SK-N-SH treated with all-trans-retinoic acid at 6 μM for 48 hours (cell line): ENCODE data around the gene GLMP.

Experiments
- ATAC-seq: fragments of 200-7000 bp; cut with Tn5 transposase; 3 replicates; pipeline ENCODE4 v1.9.1; 2020; ENCODE audit warnings: mild to moderate bottlenecking, moderate library complexity
- BACH2 ChIP-seq: fragments of 250-450 bp; sonication (Bioruptor Pico); IDR thresholded peaks from 2 replicates; pipeline ENCODE4 v1.9.0; 2021; ENCODE audit warnings: mild to moderate bottlenecking, borderline replicate concordance
- CSDC2 ChIP-seq: fragments of 250-450 bp; sonication (Bioruptor Pico); IDR thresholded peaks from 2 replicates; pipeline ENCODE4 v1.5.0; 2020; ENCODE audit warnings: mild to moderate bottlenecking, moderate library complexity
- CSRNP3 ChIP-seq: fragments of 250-450 bp; sonication (Bioruptor Pico); IDR thresholded peaks from 2 replicates; pipeline ENCODE4 v1.5.1; 2021; ENCODE audit warnings: mild to moderate bottlenecking, moderate library complexity
- ESRRG ChIP-seq: fragments of 250-450 bp; sonication (Bioruptor Pico); IDR thresholded peaks from 2 replicates; pipeline ENCODE4 v1.6.1; 2021; ENCODE audit warnings: mild to moderate bottlenecking
- GLIS3 ChIP-seq: fragments of 250-450 bp; sonication (Bioruptor Pico); IDR thresholded peaks from 2 replicates; pipeline ENCODE4 v1.5.0; 2020; ENCODE audit warnings: mild to moderate bottlenecking, moderate library complexity
- ISL1 ChIP-seq: fragments of 250-450 bp; sonication (Bioruptor Pico); IDR thresholded peaks from 2 replicates; pipeline ENCODE4 v2.1.2; 2022; ENCODE audit warnings: mild to moderate bottlenecking, moderate library complexity
- OSR1 ChIP-seq: fragments of 250-450 bp; sonication (Bioruptor Pico); IDR thresholded peaks from 2 replicates; pipeline ENCODE4 v1.8.0; 2022; ENCODE audit warnings: moderate library complexity, mild to moderate bottlenecking, inconsistent platforms
- PATZ1 ChIP-seq: fragments of 250-450 bp; sonication (Bioruptor Pico); IDR thresholded peaks from 2 replicates; pipeline ENCODE4 v1.8.0; 2020; ENCODE audit warnings: mild to moderate bottlenecking, moderate library complexity, borderline replicate concordance
- POU6F1 ChIP-seq: fragments of 250-450 bp; sonication (Bioruptor Pico); IDR thresholded peaks from 2 replicates; pipeline ENCODE4 v1.8.0; 2021; ENCODE audit warnings: low read depth, mild to moderate bottlenecking, moderate library complexity, borderline replicate concordance
- PPARA ChIP-seq: fragments of 250-450 bp; sonication (Bioruptor Pico); IDR thresholded peaks from 2 replicates; pipeline ENCODE4 v1.5.0; 2020; ENCODE audit warnings: mild to moderate bottlenecking, borderline replicate concordance
- RARB ChIP-seq: fragments of 250-450 bp; sonication (Bioruptor Pico); IDR thresholded peaks from 2 replicates; pipeline ENCODE4 v1.8.0; 2021; ENCODE audit warnings: mild to moderate bottlenecking, moderate library complexity
- SNAI2 ChIP-seq: fragments of 250-450 bp; sonication (Bioruptor Pico); IDR thresholded peaks from 2 replicates; pipeline ENCODE4 v1.5.0; 2020; ENCODE audit warnings: mild to moderate bottlenecking, moderate library complexity
- TCF4 ChIP-seq: fragments of 250-450 bp; sonication (Bioruptor Pico); IDR thresholded peaks from 2 replicates; pipeline ENCODE4 v1.8.0; 2021; ENCODE audit warnings: mild to moderate bottlenecking, moderate library complexity, borderline replicate concordance
- ZC3H10 ChIP-seq: fragments of 250-450 bp; sonication (Bioruptor Pico); IDR thresholded peaks from 2 replicates; pipeline ENCODE4 v1.5.1; 2021; ENCODE audit warnings: mild to moderate bottlenecking, moderate library complexity
- ZFP3 ChIP-seq: fragments of 250-450 bp; sonication (Bioruptor Pico); IDR thresholded peaks from 2 replicates; pipeline ENCODE4 v1.5.0; 2020; ENCODE audit warnings: mild to moderate bottlenecking, moderate library complexity
- ZFP30 ChIP-seq: fragments of 450-650 bp; formaldehyde crosslinking; IDR thresholded peaks from 2 replicates; pipeline ENCODE4 v1.5.0; 2022; ENCODE audit warnings: mild to moderate bottlenecking, moderate library complexity
- ZNF70 ChIP-seq: fragments of 450-650 bp; formaldehyde crosslinking; IDR thresholded peaks from 2 replicates; pipeline ENCODE4 v1.5.0; 2020; ENCODE audit warnings: mild to moderate bottlenecking, moderate library complexity
- TF ChIP-seq, protein P1 (sequence below): fragments of 250-450 bp; sonication (Bioruptor Pico); IDR thresholded peaks from 2 replicates; pipeline ENCODE4 v1.5.1; 2020; ENCODE audit warnings: low read depth, mild to moderate bottlenecking, moderate library complexity
- TF ChIP-seq, protein P2 (sequence below): fragments of 250-450 bp; sonication (Bioruptor Pico); IDR thresholded peaks from 2 replicates; pipeline ENCODE4 v1.5.0; 2020; ENCODE audit warnings: mild to moderate bottlenecking, moderate library complexity

GLMP gene

DNA sequence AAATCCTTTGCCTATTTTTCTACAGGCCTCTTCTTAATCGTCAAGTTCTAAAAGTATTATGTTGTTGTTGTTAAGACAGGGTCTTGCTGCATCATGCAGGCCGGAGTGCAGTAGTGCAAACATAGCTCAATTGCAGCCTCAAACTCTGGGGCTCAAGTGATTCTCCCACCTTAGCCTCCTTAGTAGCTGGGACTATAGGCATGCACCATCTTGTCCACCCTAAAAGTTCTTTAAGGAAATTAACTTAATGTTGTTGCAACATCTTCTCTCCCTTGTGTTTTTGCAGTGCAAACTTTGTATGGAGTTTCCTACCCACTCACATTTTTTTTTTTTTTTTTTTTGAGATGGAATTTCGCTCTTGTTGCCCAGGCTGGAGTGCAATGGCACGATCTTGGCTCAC lies 7.8 kb upstream of the GLMP start (continued):
- TF ChIP-seq CSRNP3 (CRISPR knock-in tag) = no peak

DNA sequence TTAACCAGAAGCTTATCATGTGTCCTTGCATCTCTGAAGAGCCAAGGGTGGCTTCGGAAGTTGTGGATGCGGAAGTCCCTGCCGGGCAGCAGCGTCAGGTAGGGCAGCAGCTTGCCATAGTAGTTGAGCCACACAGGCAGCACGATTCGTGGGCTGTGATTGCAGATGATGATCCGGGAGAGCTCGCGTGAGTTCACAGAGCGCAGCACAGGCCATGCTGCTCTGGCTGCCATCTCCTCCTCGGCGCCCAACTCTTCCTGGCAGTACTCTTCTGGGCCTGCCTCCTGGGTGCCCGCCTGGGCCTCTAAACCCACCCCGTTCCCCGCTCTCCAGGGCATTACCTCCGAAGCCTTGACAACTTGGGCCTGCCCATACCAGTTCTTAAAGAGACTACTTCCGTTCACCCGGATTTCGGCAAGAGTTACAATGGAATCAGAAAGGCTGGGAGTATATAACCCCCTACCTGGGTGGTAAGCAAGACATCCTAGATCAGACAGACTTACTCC lies 3.4 kb upstream of the GLMP start, which contains the start of gene VHLL:
Gene VHLL (minus strand): TSS at position 456 of the 506 bp plus-strand sequence. CDS start 118 bp downstream, at position 338.
- ATAC-seq = no peak
- TF ChIP-seq SNAI2 (CRISPR knock-in tag) (no peak), CSRNP3 (CRISPR knock-in tag) (no peak), ZFP3 (CRISPR knock-in tag) (no peak), PATZ1 (CRISPR knock-in tag) (no peak), ISL1 (CRISPR knock-in tag) (no peak), ZC3H10 (CRISPR knock-in tag) (no peak), GLIS3 (CRISPR knock-in tag) (no peak), RARB (CRISPR knock-in tag) (no peak), PPARA (CRISPR knock-in tag) (no peak), ZNF70 (CRISPR knock-in tag) (no peak), OSR1 (CRISPR knock-in tag) (no peak), CSDC2 (CRISPR knock-in tag) (no peak), TCF4 (no peak), ZFP30 (no peak), POU6F1 (no peak), ESRRG (no peak)
- TF ChIP-seq, protein P1, sequence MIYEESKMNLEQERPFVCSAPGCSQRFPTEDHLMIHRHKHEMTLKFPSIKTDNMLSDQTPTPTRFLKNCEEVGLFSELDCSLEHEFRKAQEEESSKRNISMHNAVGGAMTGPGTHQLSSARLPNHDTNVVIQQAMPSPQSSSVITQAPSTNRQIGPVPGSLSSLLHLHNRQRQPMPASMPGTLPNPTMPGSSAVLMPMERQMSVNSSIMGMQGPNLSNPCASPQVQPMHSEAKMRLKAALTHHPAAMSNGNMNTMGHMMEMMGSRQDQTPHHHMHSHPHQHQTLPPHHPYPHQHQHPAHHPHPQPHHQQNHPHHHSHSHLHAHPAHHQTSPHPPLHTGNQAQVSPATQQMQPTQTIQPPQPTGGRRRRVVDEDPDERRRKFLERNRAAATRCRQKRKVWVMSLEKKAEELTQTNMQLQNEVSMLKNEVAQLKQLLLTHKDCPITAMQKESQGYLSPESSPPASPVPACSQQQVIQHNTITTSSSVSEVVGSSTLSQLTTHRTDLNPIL (CRISPR knock-in tag) = no peak
- TF ChIP-seq, protein P2, sequence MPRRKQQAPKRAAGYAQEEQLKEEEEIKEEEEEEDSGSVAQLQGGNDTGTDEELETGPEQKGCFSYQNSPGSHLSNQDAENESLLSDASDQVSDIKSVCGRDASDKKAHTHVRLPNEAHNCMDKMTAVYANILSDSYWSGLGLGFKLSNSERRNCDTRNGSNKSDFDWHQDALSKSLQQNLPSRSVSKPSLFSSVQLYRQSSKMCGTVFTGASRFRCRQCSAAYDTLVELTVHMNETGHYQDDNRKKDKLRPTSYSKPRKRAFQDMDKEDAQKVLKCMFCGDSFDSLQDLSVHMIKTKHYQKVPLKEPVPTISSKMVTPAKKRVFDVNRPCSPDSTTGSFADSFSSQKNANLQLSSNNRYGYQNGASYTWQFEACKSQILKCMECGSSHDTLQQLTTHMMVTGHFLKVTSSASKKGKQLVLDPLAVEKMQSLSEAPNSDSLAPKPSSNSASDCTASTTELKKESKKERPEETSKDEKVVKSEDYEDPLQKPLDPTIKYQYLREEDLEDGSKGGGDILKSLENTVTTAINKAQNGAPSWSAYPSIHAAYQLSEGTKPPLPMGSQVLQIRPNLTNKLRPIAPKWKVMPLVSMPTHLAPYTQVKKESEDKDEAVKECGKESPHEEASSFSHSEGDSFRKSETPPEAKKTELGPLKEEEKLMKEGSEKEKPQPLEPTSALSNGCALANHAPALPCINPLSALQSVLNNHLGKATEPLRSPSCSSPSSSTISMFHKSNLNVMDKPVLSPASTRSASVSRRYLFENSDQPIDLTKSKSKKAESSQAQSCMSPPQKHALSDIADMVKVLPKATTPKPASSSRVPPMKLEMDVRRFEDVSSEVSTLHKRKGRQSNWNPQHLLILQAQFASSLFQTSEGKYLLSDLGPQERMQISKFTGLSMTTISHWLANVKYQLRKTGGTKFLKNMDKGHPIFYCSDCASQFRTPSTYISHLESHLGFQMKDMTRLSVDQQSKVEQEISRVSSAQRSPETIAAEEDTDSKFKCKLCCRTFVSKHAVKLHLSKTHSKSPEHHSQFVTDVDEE (CRISPR knock-in tag) = no peak
- TF ChIP-seq, all 23 proteins: peak for 0

DNA sequence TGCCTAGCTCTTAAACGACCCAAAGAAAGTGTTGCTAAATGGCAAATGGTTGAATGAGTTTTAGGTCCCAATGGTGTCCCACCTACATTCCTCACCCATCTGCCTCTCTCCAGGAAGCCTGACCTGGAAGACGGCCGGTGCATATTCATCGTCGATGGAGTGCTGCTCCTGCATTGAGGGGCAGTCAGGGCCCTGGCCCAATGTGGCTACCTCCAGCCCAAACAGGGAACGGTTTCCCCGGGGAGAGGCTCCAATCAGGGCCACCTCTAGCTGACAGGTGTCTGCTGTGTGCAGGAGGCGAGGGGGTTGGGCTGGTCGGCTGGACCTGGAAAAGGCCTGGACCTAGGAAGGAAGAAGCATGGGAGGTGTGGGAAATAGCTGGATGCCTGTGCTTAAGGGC lies 1.6 kb downstream of the GLMP start:
- ATAC-seq = no peak
- no peak for TF ChIP-seq ZFP30
- no peak for TF ChIP-seq GLIS3 (CRISPR knock-in tag)
- TF ChIP-seq, protein P1 (CRISPR knock-in tag) = no peak
- no peak for TF ChIP-seq PATZ1 (CRISPR knock-in tag)
- no peak for TF ChIP-seq OSR1 (CRISPR knock-in tag)
- TF ChIP-seq BACH2 = no peak
- no peak for TF ChIP-seq ZFP3 (CRISPR knock-in tag)
- TF ChIP-seq, all 23 proteins: peak for 0
